Measurements from ENCODE around the gene ARRDC4.
"Not testable (repeated sequence)": the region's sequence is repeated elsewhere in the genome, so short reads cannot be mapped to it uniquely, and the experiment has no call there.

The ARRDC4 gene

GRCh38 chr15:97966924-97967620, 6.6 kb downstream of the ARRDC4 start:
- DNase-seq = no peak

GRCh38 chr15:97967881-97968280, 7.4 kb downstream of the ARRDC4 start:
- no peak for DNase-seq

GRCh38 chr15:97968380-97968779, 7.9 kb downstream of the ARRDC4 start:
- no peak for DNase-seq

- no peak for DNase-seq
Observed at GRCh38 chr15:97972366-97972765, 11.9 kb downstream of the ARRDC4 start.

GRCh38 chr15:97976129-97976528, 15.6 kb downstream of the ARRDC4 start:
- DNase-seq = no peak

GRCh38 chr15:97976766-97977503, 16.4 kb downstream of the ARRDC4 start:
- no peak for DNase-seq

- no peak for DNase-seq
Observed at GRCh38 chr15:97977734-97978133, 17.2 kb downstream of the ARRDC4 start.

GRCh38 chr15:97978401-97979139, 18.1 kb downstream of the ARRDC4 start:
- DNase-seq = no peak

- no peak for DNase-seq
Observed at GRCh38 chr15:97979140-97979520, 18.6 kb downstream of the ARRDC4 start.

GRCh38 chr15:97981058-97981457, 20.6 kb downstream of the ARRDC4 start:
- DNase-seq = no peak

GRCh38 chr15:97981758-97982157, 21.3 kb downstream of the ARRDC4 start:
- no peak for DNase-seq

GRCh38 chr15:97984157-97984556, 23.7 kb downstream of the ARRDC4 start:
- no peak for DNase-seq

- not testable (repeated sequence) for DNase-seq
Observed at GRCh38 chr15:97985979-97986378, 25.5 kb downstream of the ARRDC4 start.

GRCh38 chr15:97986781-97987180, 26.3 kb downstream of the ARRDC4 start:
- no peak for DNase-seq

GRCh38 chr15:97989299-97989698, 28.8 kb downstream of the ARRDC4 start:
- DNase-seq = no peak

- DNase-seq = no peak
Observed at GRCh38 chr15:97991972-97992541, 31.6 kb downstream of the ARRDC4 start.

GRCh38 chr15:97992823-97993222, 32.3 kb downstream of the ARRDC4 start:
- DNase-seq = no peak

GRCh38 chr15:97993310-97993738, 32.8 kb downstream of the ARRDC4 start:
- DNase-seq = no peak

- no peak for DNase-seq
Observed at GRCh38 chr15:97994236-97994635, 33.7 kb downstream of the ARRDC4 start.

- DNase-seq = no peak
Observed at GRCh38 chr15:97995192-97995591, 34.7 kb downstream of the ARRDC4 start.

GRCh38 chr15:97995881-97996603, 35.5 kb downstream of the ARRDC4 start:
- no peak for DNase-seq

- no peak for DNase-seq
Observed at GRCh38 chr15:97998307-97999071, 38.0 kb downstream of the ARRDC4 start.
